Body of pancreas (tissue), 4 donors: Measurements from ENCODE around the gene STAT5B.

ENCODE experiments used
- POLR2A ChIP-seq, 3 donors: fragments of 450-650 bp; IDR thresholded peaks; one replicate each; pipeline ENCODE4 v1.6.1; 2016; ENCODE audit warnings: antibody characterized with exemption in 3 of 3, mild to moderate bottlenecking in 2 of 3
- TF ChIP-seq, protein P1 (sequence below), 7 experiments: fragments of 450-650 bp in 4 of 7; fragments of 200-600 bp in 3 of 7; sonication (generic) in 3 of 7; IDR thresholded peaks; one replicate each; pipeline ENCODE4 v1.5.1; 2016 to 2019; ENCODE audit warnings: antibody characterized with exemption in 7 of 7

DNA sequence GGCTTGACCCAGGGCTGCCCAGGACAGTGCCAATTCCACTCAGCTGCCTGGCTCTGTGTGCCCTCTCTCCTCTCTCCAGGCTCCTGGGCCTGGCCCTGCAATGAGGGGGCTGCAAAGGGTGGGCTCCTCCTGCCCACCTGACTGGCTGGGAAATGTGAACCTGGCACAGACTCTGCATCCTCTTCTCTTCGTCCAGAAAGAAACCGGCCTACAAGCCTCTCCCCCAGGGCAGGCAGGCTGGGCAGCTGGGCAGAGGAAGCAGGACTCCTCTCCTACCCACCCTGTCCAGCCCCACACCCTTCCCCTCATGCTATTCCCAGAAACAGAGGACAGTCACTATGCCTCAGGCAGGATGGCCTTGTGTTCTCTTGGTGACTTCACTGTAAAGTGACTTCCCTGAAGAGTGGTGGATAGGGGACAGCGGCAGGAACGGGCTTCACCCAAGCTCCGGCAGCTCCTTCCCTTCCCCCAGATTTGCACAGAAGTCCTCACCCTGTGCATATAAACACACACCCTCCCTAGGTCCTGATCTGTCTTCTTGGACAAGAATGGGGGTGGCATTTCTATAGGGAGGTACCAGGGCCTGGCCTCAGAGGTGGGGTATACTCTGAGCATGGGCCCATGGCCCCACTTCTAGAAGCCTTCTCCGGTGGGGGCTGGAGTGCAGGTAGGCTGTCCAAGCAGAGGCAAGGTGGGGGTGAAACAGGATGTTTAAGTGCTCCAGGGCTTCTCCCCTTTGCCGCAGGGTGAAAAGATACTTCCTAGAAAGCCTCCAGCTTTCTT lies 7.2 kb upstream of the STAT5B start:
- TF ChIP-seq, protein P1, sequence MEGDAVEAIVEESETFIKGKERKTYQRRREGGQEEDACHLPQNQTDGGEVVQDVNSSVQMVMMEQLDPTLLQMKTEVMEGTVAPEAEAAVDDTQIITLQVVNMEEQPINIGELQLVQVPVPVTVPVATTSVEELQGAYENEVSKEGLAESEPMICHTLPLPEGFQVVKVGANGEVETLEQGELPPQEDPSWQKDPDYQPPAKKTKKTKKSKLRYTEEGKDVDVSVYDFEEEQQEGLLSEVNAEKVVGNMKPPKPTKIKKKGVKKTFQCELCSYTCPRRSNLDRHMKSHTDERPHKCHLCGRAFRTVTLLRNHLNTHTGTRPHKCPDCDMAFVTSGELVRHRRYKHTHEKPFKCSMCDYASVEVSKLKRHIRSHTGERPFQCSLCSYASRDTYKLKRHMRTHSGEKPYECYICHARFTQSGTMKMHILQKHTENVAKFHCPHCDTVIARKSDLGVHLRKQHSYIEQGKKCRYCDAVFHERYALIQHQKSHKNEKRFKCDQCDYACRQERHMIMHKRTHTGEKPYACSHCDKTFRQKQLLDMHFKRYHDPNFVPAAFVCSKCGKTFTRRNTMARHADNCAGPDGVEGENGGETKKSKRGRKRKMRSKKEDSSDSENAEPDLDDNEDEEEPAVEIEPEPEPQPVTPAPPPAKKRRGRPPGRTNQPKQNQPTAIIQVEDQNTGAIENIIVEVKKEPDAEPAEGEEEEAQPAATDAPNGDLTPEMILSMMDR (IDR thresholded peaks at IDR 0.05): no peak
- TF ChIP-seq POLR2A (IDR thresholded peaks at IDR 0.05): no peak
